Spleen (tissue), 7 donors: Measurements from ENCODE around the gene ABCC12.

Source experiments
- POLR2AphosphoS5 ChIP-seq, 3 donors: sonication (generic); formaldehyde crosslinking; IDR thresholded peaks; one replicate each; pipeline ENCODE4 v1.5.1; 2017; ENCODE audit warnings: antibody characterized with exemption in 3 of 3
- TF ChIP-seq, protein P1 (sequence below), 11 experiments: fragments of 200-600 bp in 7 of 11; fragments of 450-650 bp in 4 of 11; sonication (generic) in 4 of 11; IDR thresholded peaks in 8 of 11; conservative IDR thresholded peaks in 3 of 11; 1 replicate in 7 of 11; 2 replicates in 4 of 11; pipeline versions ENCODE4 v1.4.0 to v1.8.0; 2016 to 2021; ENCODE audit warnings: antibody characterized with exemption in 11 of 11, inconsistent platforms in 4 of 11, mild to moderate bottlenecking in 1 of 11
- donor health status: DM: no; HTN: no; CAD: no; lungs with moderate emphysema.
- donor health status: DM: no; HTN: no; CAD: no.
- donor health status: DM: no; HTN: no; CAD: no.

DNA sequence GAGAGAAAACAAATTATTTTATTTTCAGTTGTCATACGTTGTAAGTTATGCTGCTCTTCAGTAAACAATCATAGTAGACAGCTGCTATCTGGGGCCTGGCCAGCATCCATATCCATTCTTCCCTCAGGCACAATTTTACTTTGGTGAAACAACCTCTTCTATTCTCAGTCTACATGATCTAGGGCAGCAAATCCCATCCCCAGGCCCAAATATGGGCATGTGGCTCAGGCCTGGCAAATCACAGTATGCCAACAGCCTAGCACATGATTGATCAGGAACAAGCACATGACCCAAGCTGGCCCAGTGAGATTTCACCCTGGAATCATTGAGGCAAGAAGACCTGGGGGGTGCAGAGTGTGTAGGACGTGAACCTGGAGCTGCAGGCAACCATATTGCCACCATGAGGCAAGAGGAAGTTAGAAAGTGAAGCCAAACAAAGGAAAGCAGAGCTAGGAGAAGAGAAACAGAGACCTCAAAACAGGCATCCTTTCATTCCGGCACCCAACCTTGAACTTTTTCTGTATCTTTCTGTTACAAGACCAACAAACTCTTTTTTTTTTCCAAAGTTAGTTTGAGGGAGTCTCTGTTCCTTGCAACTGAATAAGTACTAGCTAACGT lies 10.3 kb upstream of the ABCC12 start:
- no peak for TF ChIP-seq POLR2AphosphoS5 (IDR thresholded peaks at IDR 0.05)
- TF ChIP-seq, protein P1, sequence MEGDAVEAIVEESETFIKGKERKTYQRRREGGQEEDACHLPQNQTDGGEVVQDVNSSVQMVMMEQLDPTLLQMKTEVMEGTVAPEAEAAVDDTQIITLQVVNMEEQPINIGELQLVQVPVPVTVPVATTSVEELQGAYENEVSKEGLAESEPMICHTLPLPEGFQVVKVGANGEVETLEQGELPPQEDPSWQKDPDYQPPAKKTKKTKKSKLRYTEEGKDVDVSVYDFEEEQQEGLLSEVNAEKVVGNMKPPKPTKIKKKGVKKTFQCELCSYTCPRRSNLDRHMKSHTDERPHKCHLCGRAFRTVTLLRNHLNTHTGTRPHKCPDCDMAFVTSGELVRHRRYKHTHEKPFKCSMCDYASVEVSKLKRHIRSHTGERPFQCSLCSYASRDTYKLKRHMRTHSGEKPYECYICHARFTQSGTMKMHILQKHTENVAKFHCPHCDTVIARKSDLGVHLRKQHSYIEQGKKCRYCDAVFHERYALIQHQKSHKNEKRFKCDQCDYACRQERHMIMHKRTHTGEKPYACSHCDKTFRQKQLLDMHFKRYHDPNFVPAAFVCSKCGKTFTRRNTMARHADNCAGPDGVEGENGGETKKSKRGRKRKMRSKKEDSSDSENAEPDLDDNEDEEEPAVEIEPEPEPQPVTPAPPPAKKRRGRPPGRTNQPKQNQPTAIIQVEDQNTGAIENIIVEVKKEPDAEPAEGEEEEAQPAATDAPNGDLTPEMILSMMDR (IDR thresholded peaks at IDR 0.05 in 8 of 11, conservative IDR thresholded peaks at IDR 0.05 in 3 of 11) = no peak
